ENCODE data around the gene APP.

APP gene

GRCh38 chr21:26153758-26154157, 16.8 kb downstream of the APP start:
- no peaks in the 10 kb centered on the region for H3K27me3 ChIP-seq (ENCODE audit: insufficient read depth, low read length)
- no peak overlapping the region for H2AFZ ChIP-seq (ENCODE audit: low read depth, low read length)
- H3K4me1 ChIP-seq (ENCODE audit: insufficient read depth, low read length) = peaks cover 12% of the 10 kb centered on the region
- H3K4me3 ChIP-seq (ENCODE audit: low read length) = no peak overlapping the region
- H3K36me3 ChIP-seq (ENCODE audit: insufficient read depth, low read length) = peaks cover 2% of the 10 kb centered on the region
- peaks cover 2% of the 10 kb centered on the region for H3K9me3 ChIP-seq (ENCODE audit: low read length)

- Histone ChIP-seq H3K4me1 (ENCODE audit: insufficient read depth, low read length) (peaks cover 31% of the 10 kb centered on the region), H2AFZ (ENCODE audit: low read depth, low read length) (no peak overlapping the region), H3K27me3 (ENCODE audit: insufficient read depth, low read length) (no peaks in the 10 kb centered on the region), H3K9me3 (ENCODE audit: low read length) (peaks cover 2% of the 10 kb centered on the region), H3K36me3 (ENCODE audit: insufficient read depth, low read length) (peaks cover 2% of the 10 kb centered on the region), H3K4me3 (ENCODE audit: low read length) (no peak overlapping the region)
Measured at GRCh38 chr21:26148840-26149354, 21.7 kb downstream of the APP start.

GRCh38 chr21:26148071-26148839, 22.3 kb downstream of the APP start:
- Histone ChIP-seq H3K27me3 (ENCODE audit: insufficient read depth, low read length) (no peaks in the 10 kb centered on the region), H3K9me3 (ENCODE audit: low read length) (peaks cover 2% of the 10 kb centered on the region), H3K4me3 (ENCODE audit: low read length) (no peak overlapping the region), H2AFZ (ENCODE audit: low read depth, low read length) (no peak overlapping the region), H3K4me1 (ENCODE audit: insufficient read depth, low read length) (peaks cover 31% of the 10 kb centered on the region), H3K36me3 (ENCODE audit: insufficient read depth, low read length) (peaks cover 2% of the 10 kb centered on the region)

- Histone ChIP-seq H3K36me3 (ENCODE audit: insufficient read depth, low read length) (peaks cover 4% of the 10 kb centered on the region), H3K4me1 (ENCODE audit: insufficient read depth, low read length) (peaks cover 31% of the 10 kb centered on the region), H3K4me3 (ENCODE audit: low read length) (no peak overlapping the region), H3K27me3 (ENCODE audit: insufficient read depth, low read length) (no peaks in the 10 kb centered on the region), H2AFZ (ENCODE audit: low read depth, low read length) (no peak overlapping the region), H3K9me3 (ENCODE audit: low read length) (peaks cover 2% of the 10 kb centered on the region)
Measured at GRCh38 chr21:26147535-26147934, 23.0 kb downstream of the APP start.

- H3K4me3 ChIP-seq (ENCODE audit: low read length) = no peak overlapping the region
- no peak overlapping the region for H2AFZ ChIP-seq (ENCODE audit: low read depth, low read length)
- H3K36me3 ChIP-seq (ENCODE audit: insufficient read depth, low read length) = peaks cover 10% of the 10 kb centered on the region
- peaks cover 31% of the 10 kb centered on the region for H3K4me1 ChIP-seq (ENCODE audit: insufficient read depth, low read length)
- no peaks in the 10 kb centered on the region for H3K27me3 ChIP-seq (ENCODE audit: insufficient read depth, low read length)
- peaks cover 2% of the 10 kb centered on the region for H3K9me3 ChIP-seq (ENCODE audit: low read length)
Measured at GRCh38 chr21:26146681-26147080, 23.9 kb downstream of the APP start.

- peaks cover 21% of the 10 kb centered on the region for H3K4me1 ChIP-seq (ENCODE audit: insufficient read depth, low read length)
- H3K4me3 ChIP-seq (ENCODE audit: low read length) = no peak overlapping the region
- H2AFZ ChIP-seq (ENCODE audit: low read depth, low read length) = no peak overlapping the region
- H3K27me3 ChIP-seq (ENCODE audit: insufficient read depth, low read length) = no peaks in the 10 kb centered on the region
- H3K36me3 ChIP-seq (ENCODE audit: insufficient read depth, low read length) = peaks cover 15% of the 10 kb centered on the region
- H3K9me3 ChIP-seq (ENCODE audit: low read length) = peaks cover 2% of the 10 kb centered on the region
Measured at GRCh38 chr21:26144031-26144430, 26.5 kb downstream of the APP start.

- peaks cover 18% of the 10 kb centered on the region for H3K36me3 ChIP-seq (ENCODE audit: insufficient read depth, low read length)
- H3K4me1 ChIP-seq (ENCODE audit: insufficient read depth, low read length) = peaks cover 4% of the 10 kb centered on the region
- no peak overlapping the region for H2AFZ ChIP-seq (ENCODE audit: low read depth, low read length)
- no peaks in the 10 kb centered on the region for H3K27me3 ChIP-seq (ENCODE audit: insufficient read depth, low read length)
- H3K9me3 ChIP-seq (ENCODE audit: low read length) = peaks cover 2% of the 10 kb centered on the region
- H3K4me3 ChIP-seq (ENCODE audit: low read length) = no peak overlapping the region
Measured at GRCh38 chr21:26142363-26142762, 28.2 kb downstream of the APP start.

- H3K27me3 ChIP-seq (ENCODE audit: insufficient read depth, low read length) = no peaks in the 10 kb centered on the region
- H3K4me1 ChIP-seq (ENCODE audit: insufficient read depth, low read length) = no peaks in the 10 kb centered on the region
- H2AFZ ChIP-seq (ENCODE audit: low read depth, low read length) = no peak overlapping the region
- H3K4me3 ChIP-seq (ENCODE audit: low read length) = no peak overlapping the region
- peaks cover 16% of the 10 kb centered on the region for H3K36me3 ChIP-seq (ENCODE audit: insufficient read depth, low read length)
- H3K9me3 ChIP-seq (ENCODE audit: low read length) = peaks cover 4% of the 10 kb centered on the region
Measured at GRCh38 chr21:26140926-26141325, 29.6 kb downstream of the APP start.

GRCh38 chr21:26140164-26140579, 30.4 kb downstream of the APP start:
- H3K4me3 ChIP-seq (ENCODE audit: low read length) = no peak overlapping the region
- H3K36me3 ChIP-seq (ENCODE audit: insufficient read depth, low read length) = peaks cover 16% of the 10 kb centered on the region
- H3K27me3 ChIP-seq (ENCODE audit: insufficient read depth, low read length) = no peaks in the 10 kb centered on the region
- H3K9me3 ChIP-seq (ENCODE audit: low read length) = peaks cover 4% of the 10 kb centered on the region
- no peak overlapping the region for H2AFZ ChIP-seq (ENCODE audit: low read depth, low read length)
- no peaks in the 10 kb centered on the region for H3K4me1 ChIP-seq (ENCODE audit: insufficient read depth, low read length)

GRCh38 chr21:26138615-26139257, 31.8 kb downstream of the APP start:
- Histone ChIP-seq H3K27me3 (ENCODE audit: insufficient read depth, low read length) (no peaks in the 10 kb centered on the region), H3K4me3 (ENCODE audit: low read length) (no peak overlapping the region), H2AFZ (ENCODE audit: low read depth, low read length) (no peak overlapping the region), H3K36me3 (ENCODE audit: insufficient read depth, low read length) (peaks cover 16% of the 10 kb centered on the region), H3K9me3 (ENCODE audit: low read length) (peaks cover 6% of the 10 kb centered on the region), H3K4me1 (ENCODE audit: insufficient read depth, low read length) (no peaks in the 10 kb centered on the region)

GRCh38 chr21:26137379-26138060, 33.0 kb downstream of the APP start:
- H3K9me3 ChIP-seq (ENCODE audit: low read length) = peaks cover 6% of the 10 kb centered on the region
- H2AFZ ChIP-seq (ENCODE audit: low read depth, low read length) = no peak overlapping the region
- peaks cover 13% of the 10 kb centered on the region for H3K36me3 ChIP-seq (ENCODE audit: insufficient read depth, low read length)
- no peak overlapping the region for H3K4me3 ChIP-seq (ENCODE audit: low read length)
- no peaks in the 10 kb centered on the region for H3K27me3 ChIP-seq (ENCODE audit: insufficient read depth, low read length)
- no peaks in the 10 kb centered on the region for H3K4me1 ChIP-seq (ENCODE audit: insufficient read depth, low read length)

GRCh38 chr21:26136671-26137070, 33.9 kb downstream of the APP start:
- Histone ChIP-seq H2AFZ (ENCODE audit: low read depth, low read length) (no peak overlapping the region), H3K4me1 (ENCODE audit: insufficient read depth, low read length) (no peaks in the 10 kb centered on the region), H3K27me3 (ENCODE audit: insufficient read depth, low read length) (no peaks in the 10 kb centered on the region), H3K9me3 (ENCODE audit: low read length) (peaks cover 6% of the 10 kb centered on the region), H3K36me3 (ENCODE audit: insufficient read depth, low read length) (peaks cover 7% of the 10 kb centered on the region), H3K4me3 (ENCODE audit: low read length) (no peak overlapping the region)

GRCh38 chr21:26135520-26135919, 35.0 kb downstream of the APP start:
- Histone ChIP-seq H3K4me3 (ENCODE audit: low read length) (no peak overlapping the region), H3K36me3 (ENCODE audit: insufficient read depth, low read length) (peaks cover 3% of the 10 kb centered on the region), H2AFZ (ENCODE audit: low read depth, low read length) (no peak overlapping the region), H3K9me3 (ENCODE audit: low read length) (peaks cover 6% of the 10 kb centered on the region), H3K4me1 (ENCODE audit: insufficient read depth, low read length) (no peaks in the 10 kb centered on the region), H3K27me3 (ENCODE audit: insufficient read depth, low read length) (no peaks in the 10 kb centered on the region)
